WTC11 (cell line): ENCODE data around the gene NEB.

Source experiments
- FOXJ3 ChIP-seq: sonication (generic); formaldehyde crosslinking; IDR thresholded peaks from 2 replicates; pipeline ENCODE4 v1.9.0; 2021; ENCODE audit warnings: missing genetic modification reagents, mild to moderate bottlenecking, borderline replicate concordance
- JUN ChIP-seq: sonication (generic); formaldehyde crosslinking; IDR thresholded peaks from 2 replicates; pipeline ENCODE4 v1.8.0; 2023; ENCODE audit warnings: mild to moderate bottlenecking, missing genetic modification reagents
- ZNF121 ChIP-seq: sonication (generic); formaldehyde crosslinking; IDR thresholded peaks from 2 replicates; pipeline ENCODE4 v1.8.0; 2023; ENCODE audit warnings: missing genetic modification reagents
- ZNF138 ChIP-seq: sonication (generic); formaldehyde crosslinking; conservative IDR thresholded peaks from 2 replicates; pipeline ENCODE4 v1.8.1; 2022; ENCODE audit warnings: mild to moderate bottlenecking, moderate library complexity, missing genetic modification reagents
- TF ChIP-seq, protein P1 (sequence below): sonication (generic); formaldehyde crosslinking; IDR thresholded peaks from 2 replicates; pipeline ENCODE4 v1.8.1; 2023; ENCODE audit warnings: mild to moderate bottlenecking, moderate library complexity, missing genetic modification reagents
- TF ChIP-seq, protein P2 (sequence below): fragments of 200-600 bp; IDR thresholded peaks from 2 replicates; pipeline ENCODE4 v1.8.0; 2022; ENCODE audit warnings: antibody characterized with exemption
- TF ChIP-seq, protein P3 (sequence below): sonication (generic); formaldehyde crosslinking; IDR thresholded peaks from 2 replicates; pipeline ENCODE4 v1.8.1; 2023; ENCODE audit warnings: mild to moderate bottlenecking, missing genetic modification reagents
- TF ChIP-seq, protein P4 (sequence below): sonication (generic); formaldehyde crosslinking; IDR thresholded peaks from 2 replicates; pipeline ENCODE4 v1.8.1; 2022; ENCODE audit warnings: mild to moderate bottlenecking, moderate library complexity, missing genetic modification reagents
- TF ChIP-seq, protein P5 (sequence below): sonication (generic); formaldehyde crosslinking; IDR thresholded peaks from 2 replicates; pipeline ENCODE4 v1.8.1; 2023; ENCODE audit warnings: mild to moderate bottlenecking, missing genetic modification reagents, moderate library complexity

DNA sequence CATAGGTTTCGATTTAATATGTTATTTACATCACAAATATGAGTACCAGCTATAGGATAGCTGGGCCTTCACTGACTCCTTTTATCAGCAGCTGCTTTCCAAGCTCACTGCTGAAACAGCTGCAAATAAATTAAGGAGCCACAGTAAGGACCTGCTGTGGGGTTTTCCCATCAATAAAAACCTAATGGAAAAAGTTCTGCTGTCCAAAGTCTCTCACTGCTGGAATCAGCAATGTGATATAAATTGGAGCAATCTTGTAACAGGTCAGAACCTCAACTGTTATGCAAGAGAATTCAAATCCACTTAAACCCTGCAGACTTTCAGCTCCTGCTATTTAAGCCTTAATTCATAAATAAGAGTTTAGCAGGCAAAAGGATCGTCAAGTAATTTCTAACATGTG lies 61.3 kb downstream of the NEB start:
- TF ChIP-seq, protein P1, sequence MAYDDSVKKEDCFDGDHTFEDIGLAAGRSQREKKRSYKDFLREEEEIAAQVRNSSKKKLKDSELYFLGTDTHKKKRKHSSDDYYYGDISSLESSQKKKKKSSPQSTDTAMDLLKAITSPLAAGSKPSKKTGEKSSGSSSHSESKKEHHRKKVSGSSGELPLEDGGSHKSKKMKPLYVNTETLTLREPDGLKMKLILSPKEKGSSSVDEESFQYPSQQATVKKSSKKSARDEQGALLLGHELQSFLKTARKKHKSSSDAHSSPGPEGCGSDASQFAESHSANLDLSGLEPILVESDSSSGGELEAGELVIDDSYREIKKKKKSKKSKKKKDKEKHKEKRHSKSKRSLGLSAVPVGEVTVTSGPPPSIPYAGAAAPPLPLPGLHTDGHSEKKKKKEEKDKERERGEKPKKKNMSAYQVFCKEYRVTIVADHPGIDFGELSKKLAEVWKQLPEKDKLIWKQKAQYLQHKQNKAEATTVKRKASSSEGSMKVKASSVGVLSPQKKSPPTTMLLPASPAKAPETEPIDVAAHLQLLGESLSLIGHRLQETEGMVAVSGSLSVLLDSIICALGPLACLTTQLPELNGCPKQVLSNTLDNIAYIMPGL (CRISPR knock-in tag), result no peak
- TF ChIP-seq ZNF121 (CRISPR knock-in tag) (no peak), ZNF138 (CRISPR knock-in tag) (no peak), JUN (no peak), FOXJ3 (no peak)
- TF ChIP-seq, protein P2, sequence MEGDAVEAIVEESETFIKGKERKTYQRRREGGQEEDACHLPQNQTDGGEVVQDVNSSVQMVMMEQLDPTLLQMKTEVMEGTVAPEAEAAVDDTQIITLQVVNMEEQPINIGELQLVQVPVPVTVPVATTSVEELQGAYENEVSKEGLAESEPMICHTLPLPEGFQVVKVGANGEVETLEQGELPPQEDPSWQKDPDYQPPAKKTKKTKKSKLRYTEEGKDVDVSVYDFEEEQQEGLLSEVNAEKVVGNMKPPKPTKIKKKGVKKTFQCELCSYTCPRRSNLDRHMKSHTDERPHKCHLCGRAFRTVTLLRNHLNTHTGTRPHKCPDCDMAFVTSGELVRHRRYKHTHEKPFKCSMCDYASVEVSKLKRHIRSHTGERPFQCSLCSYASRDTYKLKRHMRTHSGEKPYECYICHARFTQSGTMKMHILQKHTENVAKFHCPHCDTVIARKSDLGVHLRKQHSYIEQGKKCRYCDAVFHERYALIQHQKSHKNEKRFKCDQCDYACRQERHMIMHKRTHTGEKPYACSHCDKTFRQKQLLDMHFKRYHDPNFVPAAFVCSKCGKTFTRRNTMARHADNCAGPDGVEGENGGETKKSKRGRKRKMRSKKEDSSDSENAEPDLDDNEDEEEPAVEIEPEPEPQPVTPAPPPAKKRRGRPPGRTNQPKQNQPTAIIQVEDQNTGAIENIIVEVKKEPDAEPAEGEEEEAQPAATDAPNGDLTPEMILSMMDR, result no peak
- TF ChIP-seq, protein P3, sequence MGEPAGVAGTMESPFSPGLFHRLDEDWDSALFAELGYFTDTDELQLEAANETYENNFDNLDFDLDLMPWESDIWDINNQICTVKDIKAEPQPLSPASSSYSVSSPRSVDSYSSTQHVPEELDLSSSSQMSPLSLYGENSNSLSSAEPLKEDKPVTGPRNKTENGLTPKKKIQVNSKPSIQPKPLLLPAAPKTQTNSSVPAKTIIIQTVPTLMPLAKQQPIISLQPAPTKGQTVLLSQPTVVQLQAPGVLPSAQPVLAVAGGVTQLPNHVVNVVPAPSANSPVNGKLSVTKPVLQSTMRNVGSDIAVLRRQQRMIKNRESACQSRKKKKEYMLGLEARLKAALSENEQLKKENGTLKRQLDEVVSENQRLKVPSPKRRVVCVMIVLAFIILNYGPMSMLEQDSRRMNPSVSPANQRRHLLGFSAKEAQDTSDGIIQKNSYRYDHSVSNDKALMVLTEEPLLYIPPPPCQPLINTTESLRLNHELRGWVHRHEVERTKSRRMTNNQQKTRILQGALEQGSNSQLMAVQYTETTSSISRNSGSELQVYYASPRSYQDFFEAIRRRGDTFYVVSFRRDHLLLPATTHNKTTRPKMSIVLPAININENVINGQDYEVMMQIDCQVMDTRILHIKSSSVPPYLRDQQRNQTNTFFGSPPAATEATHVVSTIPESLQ (CRISPR knock-in tag), result no peak
- TF ChIP-seq, protein P4, sequence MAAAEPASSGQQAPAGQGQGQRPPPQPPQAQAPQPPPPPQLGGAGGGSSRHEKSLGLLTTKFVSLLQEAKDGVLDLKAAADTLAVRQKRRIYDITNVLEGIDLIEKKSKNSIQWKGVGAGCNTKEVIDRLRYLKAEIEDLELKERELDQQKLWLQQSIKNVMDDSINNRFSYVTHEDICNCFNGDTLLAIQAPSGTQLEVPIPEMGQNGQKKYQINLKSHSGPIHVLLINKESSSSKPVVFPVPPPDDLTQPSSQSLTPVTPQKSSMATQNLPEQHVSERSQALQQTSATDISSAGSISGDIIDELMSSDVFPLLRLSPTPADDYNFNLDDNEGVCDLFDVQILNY (CRISPR knock-in tag), result no peak
- TF ChIP-seq, protein P5, sequence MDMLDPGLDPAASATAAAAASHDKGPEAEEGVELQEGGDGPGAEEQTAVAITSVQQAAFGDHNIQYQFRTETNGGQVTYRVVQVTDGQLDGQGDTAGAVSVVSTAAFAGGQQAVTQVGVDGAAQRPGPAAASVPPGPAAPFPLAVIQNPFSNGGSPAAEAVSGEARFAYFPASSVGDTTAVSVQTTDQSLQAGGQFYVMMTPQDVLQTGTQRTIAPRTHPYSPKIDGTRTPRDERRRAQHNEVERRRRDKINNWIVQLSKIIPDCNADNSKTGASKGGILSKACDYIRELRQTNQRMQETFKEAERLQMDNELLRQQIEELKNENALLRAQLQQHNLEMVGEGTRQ (CRISPR knock-in tag), result no peak
